Measurements from ENCODE around the gene ORAI3. TPM values are rescaled to one million over a fixed set of nuclear protein-coding genes. Genes with fewer than 3 reads are reported as not detected.
A peak's percentile ranks its signal among the peaks of the same experiment; 100 is the strongest.

ORAI3 gene
- total and polyA plus RNA-seq, 2 donors (not counting 1 experiment from before 2014, with no cell fraction given): 41.1 to 74.1 TPM

DNA sequence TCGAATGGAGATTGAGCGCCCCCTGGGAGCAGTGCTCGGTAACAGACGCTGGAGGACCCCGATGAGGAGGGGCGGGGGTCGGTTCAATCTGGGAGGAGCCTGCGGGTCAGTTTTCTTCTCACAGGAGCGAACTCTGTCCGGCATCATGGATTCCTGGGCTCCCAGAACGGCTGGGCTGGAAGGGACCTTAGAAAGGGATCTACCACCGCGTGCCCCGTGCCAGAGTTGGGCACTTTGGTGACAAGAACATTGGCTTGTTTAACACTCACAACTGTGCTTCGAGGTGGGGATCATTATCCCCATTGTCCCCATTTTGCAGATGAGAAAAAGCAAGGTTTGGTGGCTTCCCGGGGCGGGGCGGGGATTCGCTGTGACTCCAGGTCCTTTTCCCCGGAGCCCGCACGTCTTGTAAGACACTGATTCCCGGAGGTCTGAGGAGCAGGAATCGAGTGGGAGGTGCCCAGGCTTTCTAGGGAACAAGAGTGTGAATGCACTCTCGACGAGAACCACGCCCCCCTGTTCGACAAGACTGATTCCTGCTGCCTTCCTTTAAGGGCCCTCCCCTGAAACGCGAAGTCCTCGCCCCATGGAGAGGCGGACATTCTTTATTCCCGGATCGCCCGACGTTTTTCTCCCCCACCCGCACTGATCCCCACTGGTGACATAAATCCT, 27.0 kb upstream of the ORAI3 start:
- Histone ChIP-seq H3K27me3 (ENCODE audit: control insufficient read depth, insufficient read depth, low read length) (no peaks in the 10 kb centered on the region), H3K9me3 (ENCODE audit: control insufficient read depth, insufficient read depth, low read depth, low read length) (no peaks in the 10 kb centered on the region), H3K4me2 (ENCODE audit: extremely low read depth, insufficient read depth, low read length) (peak overlapping the region; percentile 79), H3K4me1 (ENCODE audit: control insufficient read depth, extremely low read depth, insufficient read depth, low read length) (no peaks in the 10 kb centered on the region), H3K79me2 (ENCODE audit: control insufficient read depth, insufficient read depth, low read length) (no peaks in the 10 kb centered on the region), H3K36me3 (ENCODE audit: control insufficient read depth, insufficient read depth, low read length) (no peaks in the 10 kb centered on the region), H4K20me1 (ENCODE audit: control insufficient read depth, extremely low read depth, insufficient read depth, low read length) (no peaks in the 10 kb centered on the region), H3K27ac (ENCODE audit: insufficient read depth, low read length) (peak overlapping the region; percentile 72), H3K4me3 (replicated peaks in 1 of 4; ENCODE audit: control extremely low read depth in 1 of 4, insufficient read depth in 1 of 4, low read depth in 3 of 4, low read length in 4 of 4) (peak overlapping the region; percentile 52 to 81 (median 62)), H3K9ac (ENCODE audit: insufficient read depth, low read length) (peak overlapping the region; percentile 60), H2AFZ (ENCODE audit: low read length) (peak overlapping the region; percentile 35)
- DNase-seq (ENCODE audit: low read depth in 2 of 2): peak; percentile 89 to 92
- TF ChIP-seq, protein P1, sequence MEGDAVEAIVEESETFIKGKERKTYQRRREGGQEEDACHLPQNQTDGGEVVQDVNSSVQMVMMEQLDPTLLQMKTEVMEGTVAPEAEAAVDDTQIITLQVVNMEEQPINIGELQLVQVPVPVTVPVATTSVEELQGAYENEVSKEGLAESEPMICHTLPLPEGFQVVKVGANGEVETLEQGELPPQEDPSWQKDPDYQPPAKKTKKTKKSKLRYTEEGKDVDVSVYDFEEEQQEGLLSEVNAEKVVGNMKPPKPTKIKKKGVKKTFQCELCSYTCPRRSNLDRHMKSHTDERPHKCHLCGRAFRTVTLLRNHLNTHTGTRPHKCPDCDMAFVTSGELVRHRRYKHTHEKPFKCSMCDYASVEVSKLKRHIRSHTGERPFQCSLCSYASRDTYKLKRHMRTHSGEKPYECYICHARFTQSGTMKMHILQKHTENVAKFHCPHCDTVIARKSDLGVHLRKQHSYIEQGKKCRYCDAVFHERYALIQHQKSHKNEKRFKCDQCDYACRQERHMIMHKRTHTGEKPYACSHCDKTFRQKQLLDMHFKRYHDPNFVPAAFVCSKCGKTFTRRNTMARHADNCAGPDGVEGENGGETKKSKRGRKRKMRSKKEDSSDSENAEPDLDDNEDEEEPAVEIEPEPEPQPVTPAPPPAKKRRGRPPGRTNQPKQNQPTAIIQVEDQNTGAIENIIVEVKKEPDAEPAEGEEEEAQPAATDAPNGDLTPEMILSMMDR (conservative IDR thresholded peaks at IDR 0.05 in 1 of 2, IDR thresholded peaks at IDR 0.05 in 1 of 2; ENCODE audit: low read depth in 1 of 2, low read length in 2 of 2): peak; percentile 91 to 92
- TF ChIP-seq EZH2 (IDR thresholded peaks at IDR 0.05; ENCODE audit: low read length, missing control alignments): no peak

DNA sequence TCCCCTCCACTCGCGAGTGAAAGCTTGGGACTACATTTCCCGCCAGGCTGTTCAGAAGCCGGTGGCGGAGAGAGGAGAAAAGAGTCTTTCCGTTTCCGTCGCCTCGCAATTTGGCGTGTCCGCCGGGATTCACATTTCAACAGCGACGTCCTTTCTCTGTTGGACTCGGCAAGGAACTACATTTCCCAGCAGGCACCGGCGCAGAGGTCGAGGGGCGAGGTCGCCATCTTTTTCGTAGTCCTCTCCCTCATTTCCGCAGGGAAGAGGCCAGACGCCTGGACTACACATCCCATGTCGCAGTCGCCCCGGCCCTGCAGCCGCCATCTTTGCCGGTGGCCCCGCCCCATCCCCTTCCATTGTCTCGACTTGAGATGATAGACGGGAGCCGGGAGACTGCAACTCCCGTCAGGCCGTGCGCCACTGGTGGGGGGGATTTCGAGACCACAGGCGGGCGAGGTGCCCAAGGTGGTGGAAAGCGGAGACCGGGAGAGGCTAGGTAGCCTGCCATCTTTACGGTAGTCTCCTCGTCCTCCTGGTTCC, 26.4 kb upstream of the ORAI3 start:
- H3K4me1 ChIP-seq (ENCODE audit: control insufficient read depth, extremely low read depth, insufficient read depth, low read length): no peaks in the 10 kb centered on the region
- peak overlapping the region; percentile 83 for H3K9ac ChIP-seq (ENCODE audit: insufficient read depth, low read length)
- no peaks in the 10 kb centered on the region for H4K20me1 ChIP-seq (ENCODE audit: control insufficient read depth, extremely low read depth, insufficient read depth, low read length)
- H3K4me3 ChIP-seq (replicated peaks in 1 of 4; ENCODE audit: control extremely low read depth in 1 of 4, insufficient read depth in 1 of 4, low read depth in 3 of 4, low read length in 4 of 4): peak overlapping the region; percentile 79 to 100 (median 94)
- no peaks in the 10 kb centered on the region for H3K27me3 ChIP-seq (ENCODE audit: control insufficient read depth, insufficient read depth, low read length)
- H3K36me3 ChIP-seq (ENCODE audit: control insufficient read depth, insufficient read depth, low read length): peaks cover 2% of the 10 kb centered on the region
- H2AFZ ChIP-seq (ENCODE audit: low read length): peak overlapping the region; percentile 100
- DNase-seq (ENCODE audit: low read depth in 2 of 2): peak; percentile 99 to 100
- H3K4me2 ChIP-seq (ENCODE audit: extremely low read depth, insufficient read depth, low read length): peak overlapping the region; percentile 91
- H3K9me3 ChIP-seq (ENCODE audit: control insufficient read depth, insufficient read depth, low read depth, low read length): no peaks in the 10 kb centered on the region
- no peaks in the 10 kb centered on the region for H3K79me2 ChIP-seq (ENCODE audit: control insufficient read depth, insufficient read depth, low read length)
- H3K27ac ChIP-seq (ENCODE audit: insufficient read depth, low read length): peak overlapping the region; percentile 98
- TF ChIP-seq, protein P1 (conservative IDR thresholded peaks at IDR 0.05 in 1 of 2, IDR thresholded peaks at IDR 0.05 in 1 of 2; ENCODE audit: low read depth in 1 of 2, low read length in 2 of 2): no peak

DNA sequence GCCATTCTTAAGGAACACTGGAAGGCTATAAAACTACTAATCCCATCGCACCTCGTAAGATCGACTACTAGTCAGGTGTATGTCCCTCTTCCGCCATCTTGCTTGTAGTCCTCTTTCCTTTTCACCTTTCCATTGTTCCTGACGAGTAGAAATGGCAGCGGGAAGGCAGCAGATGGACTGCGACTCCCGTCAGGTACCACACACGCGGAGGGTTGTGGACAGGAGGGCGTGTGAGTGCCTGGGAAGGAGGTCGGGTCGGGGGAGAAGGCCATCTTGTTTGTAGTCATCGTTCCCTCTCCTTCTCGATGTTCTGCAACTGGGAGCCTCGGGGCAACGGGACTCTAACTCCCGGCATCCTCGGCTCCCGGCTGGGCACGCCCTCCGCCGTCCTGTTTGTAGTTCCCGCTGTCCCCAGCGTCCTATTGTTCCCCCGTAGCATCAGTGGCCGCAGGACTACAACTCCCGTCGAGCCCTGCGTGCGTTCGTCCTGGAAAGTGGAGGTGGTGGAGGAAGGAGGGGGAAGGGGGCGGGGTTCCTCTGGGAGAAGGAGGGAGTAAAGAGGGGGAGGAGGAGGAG, 25.8 kb upstream of the ORAI3 start:
- H3K4me3 ChIP-seq (replicated peaks in 1 of 4; ENCODE audit: control extremely low read depth in 1 of 4, insufficient read depth in 1 of 4, low read depth in 3 of 4, low read length in 4 of 4): peak overlapping the region; percentile 79 to 100 (median 94)
- H3K9ac ChIP-seq (ENCODE audit: insufficient read depth, low read length): peak overlapping the region; percentile 83
- H3K4me2 ChIP-seq (ENCODE audit: extremely low read depth, insufficient read depth, low read length): peak overlapping the region; percentile 91
- H2AFZ ChIP-seq (ENCODE audit: low read length): peak overlapping the region; percentile 100
- peak overlapping the region; percentile 98 for H3K27ac ChIP-seq (ENCODE audit: insufficient read depth, low read length)
- no peaks in the 10 kb centered on the region for H3K79me2 ChIP-seq (ENCODE audit: control insufficient read depth, insufficient read depth, low read length)
- TF ChIP-seq, protein P1 (conservative IDR thresholded peaks at IDR 0.05 in 1 of 2, IDR thresholded peaks at IDR 0.05 in 1 of 2; ENCODE audit: low read depth in 1 of 2, low read length in 2 of 2): no peak
- TF ChIP-seq EZH2 (IDR thresholded peaks at IDR 0.05; ENCODE audit: low read length, missing control alignments): no peak
- H3K36me3 ChIP-seq (ENCODE audit: control insufficient read depth, insufficient read depth, low read length): peaks cover 2% of the 10 kb centered on the region
- DNase-seq (ENCODE audit: low read depth in 2 of 2): peak; percentile 99 to 100
- H3K9me3 ChIP-seq (ENCODE audit: control insufficient read depth, insufficient read depth, low read depth, low read length): no peaks in the 10 kb centered on the region
- no peaks in the 10 kb centered on the region for H3K4me1 ChIP-seq (ENCODE audit: control insufficient read depth, extremely low read depth, insufficient read depth, low read length)
- no peaks in the 10 kb centered on the region for H3K27me3 ChIP-seq (ENCODE audit: control insufficient read depth, insufficient read depth, low read length)
- no peaks in the 10 kb centered on the region for H4K20me1 ChIP-seq (ENCODE audit: control insufficient read depth, extremely low read depth, insufficient read depth, low read length)

Measured in fibroblast of lung (primary cell).